NT2/D1 (cell line): ENCODE results near the gene WDR86.

ENCODE experiments used
- SUZ12 ChIP-seq: IDR thresholded peaks from 2 replicates; pipeline ENCODE4 v1.6.1; 2011; ENCODE audit not compliant: insufficient read length, insufficient read depth; ENCODE audit errors: extremely low read depth
- YY1 ChIP-seq: IDR thresholded peaks from 2 replicates; pipeline ENCODE4 v1.6.1; 2011; ENCODE audit not compliant: insufficient read length, insufficient read depth
- ZNF274 ChIP-seq: IDR thresholded peaks from 2 replicates; pipeline ENCODE4 v1.6.1; 2011; ENCODE audit warnings: mild to moderate bottlenecking, low read depth, low read length

DNA sequence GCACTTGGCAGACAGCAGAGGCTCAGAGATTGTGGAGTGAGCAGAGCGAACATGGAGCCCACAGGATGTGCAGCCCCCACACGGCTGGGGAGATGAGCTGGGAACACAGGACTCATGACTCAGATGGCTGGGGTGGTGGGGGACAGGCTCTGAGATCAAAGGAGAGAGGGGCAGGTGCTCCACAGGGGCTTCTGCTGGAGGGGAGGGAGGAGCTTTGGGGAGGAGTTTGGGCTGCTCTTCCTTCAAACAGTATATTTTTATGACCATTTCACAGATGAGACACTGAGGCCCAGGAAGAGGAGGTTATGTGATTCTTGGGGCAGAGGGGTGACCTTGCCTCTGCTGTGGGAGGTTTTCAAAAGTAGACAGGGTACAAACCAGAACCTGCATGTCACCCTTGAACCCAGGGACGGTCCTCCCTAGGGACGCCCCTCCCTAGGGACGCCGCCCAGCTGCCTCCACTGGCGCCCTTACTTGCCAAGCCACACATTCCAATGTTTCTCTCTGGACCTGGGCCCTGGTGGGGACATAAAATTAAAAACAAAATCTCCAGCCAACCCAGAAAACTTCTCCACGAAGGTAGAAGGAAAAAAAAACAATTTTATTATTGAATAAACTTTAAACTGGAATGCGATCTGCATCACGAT, 31.1 kb upstream of the WDR86 start:
- TF ChIP-seq YY1 (no peak), ZNF274 (no peak), SUZ12 (no peak)
